ENCODE results near the gene TBX4. TPM values are rescaled to one million over a fixed set of nuclear protein-coding genes. Genes with fewer than 3 reads are reported as not detected.

Gene TBX4
- total and polyA plus RNA-seq, 2 of the 13 experiments (the other 11 are each of a cell fraction or from before 2014, with no cell fraction given), result 0.11 to 1.1 TPM

DNA sequence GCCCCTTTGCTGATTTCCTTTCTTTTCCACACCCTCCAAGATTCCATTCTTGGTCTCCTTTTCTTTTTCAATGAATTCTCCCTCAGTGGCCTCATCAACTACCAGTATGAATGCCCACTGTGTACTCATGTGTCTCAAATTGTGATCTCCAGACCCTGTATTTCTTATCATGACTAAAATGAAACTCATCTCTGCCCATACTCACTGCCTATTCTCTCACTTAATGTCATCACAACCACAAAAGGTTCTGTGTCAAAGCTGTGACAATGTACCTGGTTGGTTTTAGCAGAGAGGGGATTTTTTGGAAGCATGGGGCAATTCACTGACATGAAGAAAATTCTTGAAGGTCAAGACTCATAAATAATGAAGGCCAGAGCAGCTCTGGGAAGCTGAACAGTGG, 11.5 kb upstream of the TBX4 start:
- ATAC-seq (no peak), FAIRE-seq (no peak), DNase-seq (ENCODE audit: low spot score) (no peak)
- no peak overlapping the region for H3K27ac ChIP-seq (ENCODE audit: extremely low read length, insufficient read depth, low read length)
- peaks cover 15% of the 10 kb centered on the region for H3K4me1 ChIP-seq (ENCODE audit: insufficient read depth, low read length)
- no peak overlapping the region for H3K9ac ChIP-seq (ENCODE audit: insufficient read depth, low read depth, low read length)
- ChIA-PET CTCF (ENCODE audit: low intra/inter-chr PET ratio, low total read pairs) (no interaction called here), POLR2A (no interaction called here)
- in situ Hi-C loops (cut with HindIII; ENCODE audit: extremely low pct_ligation_motif_present, low pct_unique_long_range_greater_than_20kb), result no loop called here
- no peaks in the 10 kb centered on the region for H3K36me3 ChIP-seq (replicated peaks in 1 of 2; ENCODE audit: control insufficient read depth in 1 of 2, insufficient read depth in 2 of 2, low read length in 2 of 2)
- H3K4me2 ChIP-seq (ENCODE audit: low read depth, low read length), result no peak overlapping the region
- H3K27me3 ChIP-seq (ENCODE audit: control insufficient read depth in 1 of 2, insufficient read depth in 2 of 2, low read length in 2 of 2), result no peaks in the 10 kb centered on the region
- H3K4me3 ChIP-seq (replicated peaks in 1 of 3; ENCODE audit: insufficient read depth in 1 of 3, low read depth in 2 of 3, low read length in 3 of 3), result no peak overlapping the region
- H2AFZ ChIP-seq (ENCODE audit: low read length), result no peak overlapping the region
- no peaks in the 10 kb centered on the region for H4K20me1 ChIP-seq (ENCODE audit: insufficient read depth, low read length)
- peaks cover 18% of the 10 kb centered on the region; the same call in 1 of the 2 replicates for H3K9me3 ChIP-seq (ENCODE audit: low read length)
- no peaks in the 10 kb centered on the region for H3K79me2 ChIP-seq (ENCODE audit: insufficient read depth, low read length)
- intact Hi-C loops (cut with micrococcal nuclease; ENCODE audit: unreplicated experiment), result no loop called here
- no TSS peak for BruUV-seq (replicated peaks)
- no peak for TF ChIP-seq ZBTB2 (CRISPR knock-in tag; IDR thresholded peaks at IDR 0.05; ENCODE audit: low read depth)
- TF ChIP-seq KDM5B (CRISPR knock-in tag; IDR thresholded peaks at IDR 0.05; ENCODE audit: borderline replicate concordance), result no peak
- TF ChIP-seq ZNF629 (CRISPR knock-in tag; conservative IDR thresholded peaks at IDR 0.05), result no peak
- no peak for TF ChIP-seq GTF2F1 (IDR thresholded peaks at IDR 0.05; ENCODE audit: low read length)
- no peak for TF ChIP-seq REXO4 (CRISPR knock-in tag; IDR thresholded peaks at IDR 0.05; ENCODE audit: borderline replicate concordance)
- TF ChIP-seq, protein P1, sequence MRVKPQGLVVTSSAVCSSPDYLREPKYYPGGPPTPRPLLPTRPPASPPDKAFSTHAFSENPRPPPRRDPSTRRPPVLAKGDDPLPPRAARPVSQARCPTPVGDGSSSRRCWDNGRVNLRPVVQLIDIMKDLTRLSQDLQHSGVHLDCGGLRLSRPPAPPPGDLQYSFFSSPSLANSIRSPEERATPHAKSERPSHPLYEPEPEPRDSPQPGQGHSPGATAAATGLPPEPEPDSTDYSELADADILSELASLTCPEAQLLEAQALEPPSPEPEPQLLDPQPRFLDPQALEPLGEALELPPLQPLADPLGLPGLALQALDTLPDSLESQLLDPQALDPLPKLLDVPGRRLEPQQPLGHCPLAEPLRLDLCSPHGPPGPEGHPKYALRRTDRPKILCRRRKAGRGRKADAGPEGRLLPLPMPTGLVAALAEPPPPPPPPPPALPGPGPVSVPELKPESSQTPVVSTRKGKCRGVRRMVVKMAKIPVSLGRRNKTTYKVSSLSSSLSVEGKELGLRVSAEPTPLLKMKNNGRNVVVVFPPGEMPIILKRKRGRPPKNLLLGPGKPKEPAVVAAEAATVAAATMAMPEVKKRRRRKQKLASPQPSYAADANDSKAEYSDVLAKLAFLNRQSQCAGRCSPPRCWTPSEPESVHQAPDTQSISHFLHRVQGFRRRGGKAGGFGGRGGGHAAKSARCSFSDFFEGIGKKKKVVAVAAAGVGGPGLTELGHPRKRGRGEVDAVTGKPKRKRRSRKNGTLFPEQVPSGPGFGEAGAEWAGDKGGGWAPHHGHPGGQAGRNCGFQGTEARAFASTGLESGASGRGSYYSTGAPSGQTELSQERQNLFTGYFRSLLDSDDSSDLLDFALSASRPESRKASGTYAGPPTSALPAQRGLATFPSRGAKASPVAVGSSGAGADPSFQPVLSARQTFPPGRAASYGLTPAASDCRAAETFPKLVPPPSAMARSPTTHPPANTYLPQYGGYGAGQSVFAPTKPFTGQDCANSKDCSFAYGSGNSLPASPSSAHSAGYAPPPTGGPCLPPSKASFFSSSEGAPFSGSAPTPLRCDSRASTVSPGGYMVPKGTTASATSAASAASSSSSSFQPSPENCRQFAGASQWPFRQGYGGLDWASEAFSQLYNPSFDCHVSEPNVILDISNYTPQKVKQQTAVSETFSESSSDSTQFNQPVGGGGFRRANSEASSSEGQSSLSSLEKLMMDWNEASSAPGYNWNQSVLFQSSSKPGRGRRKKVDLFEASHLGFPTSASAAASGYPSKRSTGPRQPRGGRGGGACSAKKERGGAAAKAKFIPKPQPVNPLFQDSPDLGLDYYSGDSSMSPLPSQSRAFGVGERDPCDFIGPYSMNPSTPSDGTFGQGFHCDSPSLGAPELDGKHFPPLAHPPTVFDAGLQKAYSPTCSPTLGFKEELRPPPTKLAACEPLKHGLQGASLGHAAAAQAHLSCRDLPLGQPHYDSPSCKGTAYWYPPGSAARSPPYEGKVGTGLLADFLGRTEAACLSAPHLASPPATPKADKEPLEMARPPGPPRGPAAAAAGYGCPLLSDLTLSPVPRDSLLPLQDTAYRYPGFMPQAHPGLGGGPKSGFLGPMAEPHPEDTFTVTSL (CRISPR knock-in tag; IDR thresholded peaks at IDR 0.05; ENCODE audit: borderline replicate concordance), result no peak
- no peak for TF ChIP-seq PLRG1 (conservative IDR thresholded peaks at IDR 0.05)
- TF ChIP-seq ZNF775 (CRISPR knock-in tag; IDR thresholded peaks at IDR 0.05; ENCODE audit: borderline replicate concordance), result no peak
- TF ChIP-seq ZBTB20 (CRISPR knock-in tag; IDR thresholded peaks at IDR 0.05; ENCODE audit: borderline replicate concordance, low read depth), result no peak
- TF ChIP-seq SMC3 (IDR thresholded peaks at IDR 0.05; ENCODE audit: low read length), result no peak

Data from HepG2 (cell line).